ENCODE measurements around the gene MOB1A. TPM values are rescaled to one million over a fixed set of nuclear protein-coding genes. Genes with fewer than 3 reads are reported as not detected.

Gene MOB1A
- total RNA-seq, 1 experiment from 2014 or later = 88.2 TPM

GRCh38 chr2:74110537-74110936 is 68.1 kb downstream of the MOB1A start (continued):
- no peak for TF ChIP-seq ZNF532 (CRISPR knock-in tag; IDR thresholded peaks at IDR 0.05; ENCODE audit: borderline replicate concordance)
- TF ChIP-seq OVOL2 (CRISPR knock-in tag; IDR thresholded peaks at IDR 0.05; ENCODE audit: borderline replicate concordance) = no peak
- TF ChIP-seq ZNF425 (CRISPR knock-in tag; conservative IDR thresholded peaks at IDR 0.05) = no peak
- no peak for TF ChIP-seq FOXJ3 (CRISPR knock-in tag; IDR thresholded peaks at IDR 0.05; ENCODE audit: borderline replicate concordance)
- no peak for TF ChIP-seq ZBTB43 (CRISPR knock-in tag; IDR thresholded peaks at IDR 0.05)
- no peak for TF ChIP-seq GABPB1 (CRISPR knock-in tag; IDR thresholded peaks at IDR 0.05)
- no peak for TF ChIP-seq ZNF396 (CRISPR knock-in tag; IDR thresholded peaks at IDR 0.05; ENCODE audit: borderline replicate concordance)

GRCh38 chr2:74109551-74109950 is 69.1 kb downstream of the MOB1A start:
- ChIA-PET POLR2A (no interaction called here), CTCF (interaction anchor here (0.9 to 1.0 kb wide), 2 partner anchors 11 to 202 kb away, joined by 3 read pairs; no protein-coding TSS in a partner anchor)
- Mint-ChIP-seq H3K27ac (no peak overlapping the region), H3K4me3 (no peak overlapping the region), H3K4me1 (peaks cover 27% of the 10 kb centered on the region), H3K9me3 (no peaks in the 10 kb centered on the region), H3K27me3 (ENCODE audit: low read depth) (peaks cover 4% of the 10 kb centered on the region; the same call in 1 of the 2 replicates), H3K36me3 (no peaks in the 10 kb centered on the region)
- ATAC-seq (no peak), DNase-seq (ENCODE audit: low spot score) (no peak)
- TF ChIP-seq AR (CRISPR knock-in tag; IDR thresholded peaks at IDR 0.05) = no peak
- no peak for TF ChIP-seq OVOL2 (CRISPR knock-in tag; IDR thresholded peaks at IDR 0.05; ENCODE audit: borderline replicate concordance)
- TF ChIP-seq CREB1 (CRISPR knock-in tag; IDR thresholded peaks at IDR 0.05) = no peak
- TF ChIP-seq USF2 (CRISPR knock-in tag; IDR thresholded peaks at IDR 0.05) = no peak
- TF ChIP-seq ESRRA (CRISPR knock-in tag; IDR thresholded peaks at IDR 0.05; ENCODE audit: borderline replicate concordance) = no peak
- no peak for TF ChIP-seq IRF2 (CRISPR knock-in tag; IDR thresholded peaks at IDR 0.05; ENCODE audit: borderline replicate concordance, low read depth)
- no peak for TF ChIP-seq SMAD3 (CRISPR knock-in tag; IDR thresholded peaks at IDR 0.05; ENCODE audit: borderline replicate concordance)
- no peak for TF ChIP-seq CDX4 (CRISPR knock-in tag; IDR thresholded peaks at IDR 0.05; ENCODE audit: borderline replicate concordance)
- no peak for TF ChIP-seq ZNF121 (CRISPR knock-in tag; IDR thresholded peaks at IDR 0.05)
- no peak for TF ChIP-seq ZBTB43 (CRISPR knock-in tag; IDR thresholded peaks at IDR 0.05)
- TF ChIP-seq MXD4 (CRISPR knock-in tag; IDR thresholded peaks at IDR 0.05; ENCODE audit: borderline replicate concordance) = no peak
- TF ChIP-seq ZNF512 (CRISPR knock-in tag; IDR thresholded peaks at IDR 0.05; ENCODE audit: borderline replicate concordance) = no peak
- TF ChIP-seq NR3C1 (CRISPR knock-in tag; conservative IDR thresholded peaks at IDR 0.05; ENCODE audit: low read depth) = no peak
